Adrenal gland (tissue), 5 donors: ENCODE measurements around the gene CCDC30.

Experiments
- POLR2A ChIP-seq, 2 donors: fragments of 450-650 bp; IDR thresholded peaks; one replicate each; pipeline ENCODE4 v1.6.1; 2017; ENCODE audit warnings: antibody characterized with exemption in 2 of 2, mild to moderate bottlenecking in 2 of 2, moderate library complexity in 1 of 2
- TF ChIP-seq, protein P1 (sequence below), 6 experiments: fragments of 450-650 bp in 4 of 6; fragments of 200-600 bp in 2 of 6; sonication (generic) in 1 of 6; IDR thresholded peaks; 1 replicate in 5 of 6; 2 replicates in 1 of 6; pipeline versions ENCODE4 v1.5.1 to v1.8.0; 2016 to 2021; ENCODE audit warnings: antibody characterized with exemption in 6 of 6, mild to moderate bottlenecking in 2 of 6, moderate library complexity in 1 of 6
- donor health status: DM: no; HTN: no; CAD: no.

- TF ChIP-seq, protein P1, sequence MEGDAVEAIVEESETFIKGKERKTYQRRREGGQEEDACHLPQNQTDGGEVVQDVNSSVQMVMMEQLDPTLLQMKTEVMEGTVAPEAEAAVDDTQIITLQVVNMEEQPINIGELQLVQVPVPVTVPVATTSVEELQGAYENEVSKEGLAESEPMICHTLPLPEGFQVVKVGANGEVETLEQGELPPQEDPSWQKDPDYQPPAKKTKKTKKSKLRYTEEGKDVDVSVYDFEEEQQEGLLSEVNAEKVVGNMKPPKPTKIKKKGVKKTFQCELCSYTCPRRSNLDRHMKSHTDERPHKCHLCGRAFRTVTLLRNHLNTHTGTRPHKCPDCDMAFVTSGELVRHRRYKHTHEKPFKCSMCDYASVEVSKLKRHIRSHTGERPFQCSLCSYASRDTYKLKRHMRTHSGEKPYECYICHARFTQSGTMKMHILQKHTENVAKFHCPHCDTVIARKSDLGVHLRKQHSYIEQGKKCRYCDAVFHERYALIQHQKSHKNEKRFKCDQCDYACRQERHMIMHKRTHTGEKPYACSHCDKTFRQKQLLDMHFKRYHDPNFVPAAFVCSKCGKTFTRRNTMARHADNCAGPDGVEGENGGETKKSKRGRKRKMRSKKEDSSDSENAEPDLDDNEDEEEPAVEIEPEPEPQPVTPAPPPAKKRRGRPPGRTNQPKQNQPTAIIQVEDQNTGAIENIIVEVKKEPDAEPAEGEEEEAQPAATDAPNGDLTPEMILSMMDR (IDR thresholded peaks at IDR 0.05), result no peak
- no peak for TF ChIP-seq POLR2A (IDR thresholded peaks at IDR 0.05)
These were observed 29.7 kb upstream of the CCDC30 start for GRCh38 chr1:42433369-42433768.
